ENCODE data around the gene HCN3.
"Not testable (repeated sequence)": the region's sequence is repeated elsewhere in the genome, so short reads cannot be mapped to it uniquely, and the experiment has no call there.

HCN3 gene

GRCh38 chr1:155318082-155318481, 40.8 kb downstream of the HCN3 start:
- no peak for DNase-seq

- DNase-seq: no peak
Observed at GRCh38 chr1:155319536-155319935, 42.3 kb downstream of the HCN3 start.

- no peak for DNase-seq
Observed at GRCh38 chr1:155320252-155320651, 43.0 kb downstream of the HCN3 start.

DNA sequence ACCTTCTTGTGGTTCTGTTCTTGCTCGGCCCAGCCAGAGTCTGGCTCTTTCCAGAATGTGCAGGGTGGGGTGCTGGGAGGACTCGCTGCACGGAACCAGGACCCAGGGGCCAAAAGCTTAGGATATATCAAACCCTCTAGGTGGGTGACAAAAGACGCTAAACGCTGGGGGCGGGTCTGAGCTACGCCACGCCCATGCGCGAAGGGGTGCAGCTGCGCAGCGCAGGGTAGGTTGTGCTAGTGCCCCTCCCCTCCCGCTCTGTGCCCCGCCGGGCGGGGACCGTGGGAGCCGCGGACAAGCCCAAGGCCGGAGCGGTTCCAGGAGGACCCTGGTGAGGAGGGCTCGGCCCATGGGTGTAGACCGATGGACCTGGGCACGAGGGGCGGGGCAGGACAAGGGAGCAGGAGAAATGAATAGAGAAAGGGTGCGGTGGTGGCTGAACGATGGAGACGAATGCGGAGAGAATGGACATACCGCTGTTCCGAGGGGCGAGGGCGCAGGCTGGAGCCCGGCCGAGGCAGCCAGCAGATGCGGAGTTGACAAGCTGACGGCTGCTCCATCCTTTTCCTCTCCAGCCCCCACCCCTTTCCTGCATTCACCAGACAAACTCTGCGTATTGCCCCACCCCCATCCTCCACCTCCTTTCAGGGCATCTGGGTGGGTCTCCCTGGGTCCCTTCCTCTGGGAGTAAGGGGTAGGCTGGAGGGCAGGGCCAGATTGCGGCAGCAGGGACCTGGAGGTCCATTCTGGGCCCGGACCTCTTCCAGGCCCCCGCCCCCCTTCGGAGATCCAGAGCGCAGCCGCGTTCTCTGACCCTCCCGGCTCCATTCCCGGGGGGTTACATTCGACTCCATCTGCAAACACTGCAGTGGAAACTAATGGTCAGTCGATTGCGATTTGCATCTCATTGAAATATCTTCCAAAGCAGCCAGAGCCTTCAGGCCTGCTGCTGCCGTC, 43.7 kb downstream of the HCN3 start, which contains the start of gene RUSC1:
TSS of gene RUSC1 (plus strand) at position 234 of the 957 bp plus-strand sequence. CDS start 880 bp downstream, outside the sequence.
- DNase-seq: no peak

DNA sequence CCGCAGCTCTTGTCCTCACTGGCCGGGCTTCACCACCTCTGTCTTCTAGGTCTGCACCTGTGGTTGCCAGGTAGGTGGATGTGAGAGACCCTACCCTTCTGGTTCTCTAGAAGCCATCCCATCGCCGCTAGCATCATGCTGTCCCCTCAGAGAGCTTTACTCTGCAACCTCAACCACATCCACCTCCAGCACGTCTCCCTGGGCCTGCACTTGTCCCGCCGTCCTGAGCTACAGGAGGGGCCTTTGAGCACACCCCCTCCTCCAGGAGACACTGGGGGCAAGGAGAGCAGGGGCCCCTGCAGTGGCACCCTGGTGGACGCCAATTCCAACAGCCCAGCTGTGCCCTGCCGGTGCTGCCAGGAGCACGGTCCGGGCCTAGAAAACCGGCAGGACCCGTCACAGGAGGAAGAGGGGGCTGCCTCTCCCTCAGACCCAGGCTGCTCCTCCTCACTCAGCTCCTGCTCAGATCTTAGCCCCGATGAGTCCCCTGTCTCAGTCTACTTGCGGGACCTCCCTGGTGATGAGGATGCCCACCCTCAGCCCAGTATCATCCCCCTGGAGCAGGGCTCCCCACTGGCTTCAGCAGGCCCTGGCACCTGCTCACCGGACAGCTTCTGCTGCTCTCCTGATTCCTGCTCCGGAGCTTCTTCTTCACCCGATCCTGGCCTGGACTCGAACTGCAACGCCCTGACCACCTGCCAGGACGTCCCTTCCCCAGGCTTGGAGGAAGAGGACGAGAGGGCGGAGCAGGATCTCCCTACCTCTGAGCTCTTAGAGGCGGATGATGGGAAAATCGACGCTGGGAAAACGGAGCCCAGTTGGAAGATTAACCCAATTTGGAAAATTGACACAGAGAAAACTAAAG, 44.6 kb downstream of the HCN3 start:
- DNase-seq: no peak

DNA sequence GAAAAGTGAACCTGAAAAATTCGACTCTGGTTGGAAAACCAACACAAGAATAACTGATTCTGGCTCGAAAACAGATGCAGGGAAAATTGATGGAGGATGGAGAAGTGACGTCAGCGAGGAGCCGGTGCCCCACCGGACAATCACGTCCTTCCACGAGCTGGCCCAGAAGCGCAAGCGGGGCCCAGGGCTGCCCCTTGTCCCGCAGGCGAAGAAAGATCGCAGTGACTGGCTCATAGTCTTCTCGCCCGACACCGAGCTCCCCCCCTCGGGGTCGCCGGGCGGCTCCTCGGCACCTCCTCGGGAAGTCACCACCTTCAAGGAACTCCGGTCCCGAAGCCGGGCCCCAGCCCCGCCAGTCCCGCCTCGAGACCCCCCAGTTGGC, 45.3 kb downstream of the HCN3 start:
- DNase-seq: no peak

- peak; percentile 77 for DNase-seq
Observed at GRCh38 chr1:155322953-155323728, 45.9 kb downstream of the HCN3 start.

DNA sequence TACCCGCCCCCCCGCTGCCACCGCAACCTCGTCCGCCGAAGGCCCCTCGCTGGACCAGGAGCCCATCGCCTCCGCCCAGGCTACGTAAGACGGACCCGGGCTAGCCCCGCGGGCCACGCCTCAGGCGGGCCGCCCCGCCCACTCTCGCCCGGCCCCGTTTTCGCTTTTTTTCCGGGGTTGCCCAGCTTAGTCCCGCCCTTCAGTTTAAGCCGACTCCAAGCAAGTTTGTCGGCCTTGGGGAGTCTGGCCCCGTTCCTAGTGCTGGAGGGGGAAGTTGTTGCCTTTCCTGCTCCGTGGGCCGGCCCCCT, 46.4 kb downstream of the HCN3 start:
- peak; percentile 56 for DNase-seq

DNA sequence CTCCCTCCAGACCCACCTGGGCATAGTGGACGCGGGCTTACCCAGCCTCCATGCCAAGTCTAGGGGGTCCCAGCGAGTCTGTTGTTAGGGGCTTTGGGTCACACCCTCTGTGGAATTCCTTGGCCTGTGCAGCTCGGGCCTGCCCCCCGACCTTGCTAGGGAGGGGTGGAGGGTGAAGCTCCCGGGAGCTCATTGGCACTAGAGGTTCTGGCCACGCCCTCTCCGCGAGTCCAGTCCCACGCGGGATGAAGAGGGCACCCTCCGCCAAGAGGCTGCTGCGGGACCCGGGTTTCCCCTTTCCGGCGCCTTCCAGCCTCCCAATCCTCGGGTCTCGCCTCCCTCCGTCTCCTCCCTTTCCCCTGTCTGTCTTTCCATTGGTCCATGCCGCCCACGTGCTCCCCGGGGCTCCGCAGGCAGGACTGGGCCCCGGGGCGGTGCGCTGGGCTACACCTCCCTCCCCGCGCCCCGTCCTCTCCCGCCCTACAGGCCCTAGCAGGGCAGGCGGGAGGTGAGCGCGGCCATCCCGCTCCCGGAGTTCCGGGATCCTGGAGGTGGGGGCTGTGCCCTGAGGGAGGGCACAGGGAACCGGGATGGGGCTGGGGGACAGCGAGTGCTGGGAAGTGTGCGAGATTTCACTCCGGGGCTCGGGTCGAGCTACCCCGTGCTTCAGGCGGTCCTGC, 46.9 kb downstream of the HCN3 start:
- peak; percentile 85 for DNase-seq

DNA sequence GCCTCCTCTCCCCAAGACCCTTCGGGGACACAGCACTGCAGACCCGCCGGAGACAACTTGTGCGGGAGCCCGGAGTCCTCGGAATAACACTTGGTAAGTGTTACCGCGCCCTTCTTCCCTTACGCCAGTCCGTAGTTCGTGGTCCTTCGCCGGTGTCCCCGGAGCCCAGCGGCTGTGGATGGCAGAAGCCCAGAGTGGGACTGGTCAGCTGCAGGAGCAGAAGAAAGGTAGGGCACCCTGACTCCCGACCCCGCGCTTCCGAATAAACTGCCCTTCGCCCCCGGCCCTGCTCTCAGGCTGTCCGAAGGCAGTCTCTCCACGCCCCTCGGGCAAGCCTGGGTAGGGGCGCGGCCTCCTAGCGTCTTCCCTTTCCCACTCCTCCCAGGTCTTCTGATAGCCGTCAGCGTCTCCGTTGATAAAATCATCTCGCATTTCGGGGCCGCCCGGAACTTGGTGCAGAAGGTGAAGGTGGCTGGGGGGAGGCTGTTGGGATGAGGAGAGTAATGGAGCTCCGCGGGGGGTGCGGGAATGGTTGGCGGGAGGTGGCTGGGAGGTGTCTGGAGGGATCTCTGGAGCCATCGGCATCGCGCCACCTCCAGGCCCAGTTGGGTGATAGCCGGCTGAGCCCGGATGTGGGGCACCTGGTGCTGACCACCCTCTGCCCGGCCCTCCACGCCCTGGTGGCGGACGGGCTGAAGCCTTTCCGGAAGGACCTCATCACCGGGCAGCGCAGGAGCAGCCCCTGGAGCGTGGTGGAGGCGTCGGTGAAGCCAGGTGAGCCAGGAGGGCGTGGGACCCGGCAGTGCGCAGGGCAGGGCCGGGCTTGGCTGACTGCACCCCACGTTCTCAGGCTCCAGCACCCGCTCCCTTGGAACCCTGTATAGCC, 47.7 kb downstream of the HCN3 start:
- peak; percentile 33 for DNase-seq

GRCh38 chr1:155325603-155325893, 48.3 kb downstream of the HCN3 start:
- no peak for DNase-seq

DNA sequence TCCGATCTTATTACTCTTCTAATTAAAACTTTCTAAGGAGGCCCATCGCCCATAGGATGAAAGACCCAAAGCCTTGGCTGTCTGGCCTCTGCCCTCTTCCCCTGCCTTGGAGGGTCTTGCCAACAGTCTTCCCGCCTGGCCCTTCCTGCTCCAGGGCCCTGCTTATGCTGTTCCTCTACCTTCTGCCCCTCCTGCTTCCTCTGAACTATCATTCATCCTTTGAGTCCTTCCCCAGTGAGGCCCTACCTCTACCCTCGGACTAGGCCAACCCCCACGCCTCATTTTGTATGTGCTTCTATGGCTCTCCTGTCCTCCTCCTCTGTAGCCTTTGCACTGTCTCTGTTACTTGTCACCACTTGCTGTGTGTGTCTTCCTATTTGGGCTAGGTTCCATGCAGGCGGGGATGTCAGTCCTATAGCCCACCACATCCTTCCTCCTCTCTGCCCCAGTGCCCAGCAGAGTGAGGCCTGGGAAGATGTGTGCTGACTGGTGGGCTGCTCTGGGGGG, 48.8 kb downstream of the HCN3 start:
- no peak for DNase-seq

DNA sequence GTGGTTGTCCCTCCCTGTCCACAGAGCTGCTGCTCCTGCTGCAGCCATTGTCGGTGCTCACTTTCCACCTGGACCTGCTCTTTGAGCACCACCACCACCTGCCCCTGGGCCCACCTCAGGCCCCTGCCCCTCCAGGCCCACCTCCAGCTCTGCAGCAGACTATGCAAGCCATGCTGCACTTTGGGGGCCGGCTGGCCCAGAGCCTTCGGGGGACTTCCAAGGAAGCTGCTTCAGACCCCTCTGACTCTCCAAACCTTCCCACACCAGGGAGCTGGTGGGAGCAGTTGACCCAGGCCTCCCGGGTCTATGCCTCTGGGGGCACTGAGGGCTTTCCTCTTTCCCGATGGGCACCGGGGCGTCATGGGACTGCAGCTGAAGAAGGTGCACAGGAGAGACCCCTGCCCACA, 49.4 kb downstream of the HCN3 start:
- no peak for DNase-seq

DNA sequence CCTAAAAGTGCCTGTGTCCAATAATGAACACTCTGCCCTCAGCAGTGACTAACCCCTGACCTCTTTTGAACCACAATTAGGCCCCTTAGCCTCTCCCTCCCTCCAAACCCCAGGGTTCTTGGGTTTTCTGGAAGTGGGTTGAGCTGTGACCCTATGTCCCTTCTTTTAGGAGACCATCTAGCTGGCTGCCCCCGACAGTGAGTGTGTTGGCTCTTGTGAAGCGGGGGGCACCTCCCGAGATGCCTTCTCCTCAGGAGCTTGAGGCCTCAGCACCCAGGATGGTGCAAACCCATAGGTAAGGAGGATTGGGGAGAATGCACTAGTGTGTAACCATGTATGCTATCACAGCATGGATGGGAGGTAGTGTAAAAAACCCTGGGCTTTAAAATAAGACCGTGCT, 50.7 kb downstream of the HCN3 start:
- DNase-seq: no peak

- not testable (repeated sequence) for DNase-seq
Observed at GRCh38 chr1:155328856-155329255, 51.6 kb downstream of the HCN3 start.

- DNase-seq: peak; percentile 21
Observed at GRCh38 chr1:155329980-155330598, 52.8 kb downstream of the HCN3 start.

DNA sequence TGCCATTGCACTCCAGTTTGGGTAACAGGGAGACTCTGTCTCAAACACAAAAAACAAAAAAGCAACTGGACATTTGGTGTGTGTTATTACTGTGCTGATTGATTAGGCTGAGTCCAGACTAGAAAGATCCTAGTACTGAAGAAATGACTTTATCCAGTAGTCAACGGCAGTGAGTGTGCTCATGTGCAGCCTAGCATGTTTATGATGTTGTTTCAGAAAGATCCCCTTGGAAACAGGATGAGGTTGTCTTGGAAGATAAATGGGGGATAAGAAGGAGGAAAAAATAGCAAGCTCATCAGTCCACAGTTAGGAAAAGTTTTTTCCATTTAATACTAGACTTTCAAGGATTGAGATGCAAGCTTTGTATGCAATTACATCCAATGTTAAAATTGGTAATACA, 57.7 kb downstream of the HCN3 start:
- no peak for DNase-seq

Data from NCI-H2107 (cell line).